ENCODE results near the gene ROBO2. TPM values are rescaled to one million over a fixed set of nuclear protein-coding genes. Genes with fewer than 3 reads are reported as not detected.

ROBO2 gene, protein sequence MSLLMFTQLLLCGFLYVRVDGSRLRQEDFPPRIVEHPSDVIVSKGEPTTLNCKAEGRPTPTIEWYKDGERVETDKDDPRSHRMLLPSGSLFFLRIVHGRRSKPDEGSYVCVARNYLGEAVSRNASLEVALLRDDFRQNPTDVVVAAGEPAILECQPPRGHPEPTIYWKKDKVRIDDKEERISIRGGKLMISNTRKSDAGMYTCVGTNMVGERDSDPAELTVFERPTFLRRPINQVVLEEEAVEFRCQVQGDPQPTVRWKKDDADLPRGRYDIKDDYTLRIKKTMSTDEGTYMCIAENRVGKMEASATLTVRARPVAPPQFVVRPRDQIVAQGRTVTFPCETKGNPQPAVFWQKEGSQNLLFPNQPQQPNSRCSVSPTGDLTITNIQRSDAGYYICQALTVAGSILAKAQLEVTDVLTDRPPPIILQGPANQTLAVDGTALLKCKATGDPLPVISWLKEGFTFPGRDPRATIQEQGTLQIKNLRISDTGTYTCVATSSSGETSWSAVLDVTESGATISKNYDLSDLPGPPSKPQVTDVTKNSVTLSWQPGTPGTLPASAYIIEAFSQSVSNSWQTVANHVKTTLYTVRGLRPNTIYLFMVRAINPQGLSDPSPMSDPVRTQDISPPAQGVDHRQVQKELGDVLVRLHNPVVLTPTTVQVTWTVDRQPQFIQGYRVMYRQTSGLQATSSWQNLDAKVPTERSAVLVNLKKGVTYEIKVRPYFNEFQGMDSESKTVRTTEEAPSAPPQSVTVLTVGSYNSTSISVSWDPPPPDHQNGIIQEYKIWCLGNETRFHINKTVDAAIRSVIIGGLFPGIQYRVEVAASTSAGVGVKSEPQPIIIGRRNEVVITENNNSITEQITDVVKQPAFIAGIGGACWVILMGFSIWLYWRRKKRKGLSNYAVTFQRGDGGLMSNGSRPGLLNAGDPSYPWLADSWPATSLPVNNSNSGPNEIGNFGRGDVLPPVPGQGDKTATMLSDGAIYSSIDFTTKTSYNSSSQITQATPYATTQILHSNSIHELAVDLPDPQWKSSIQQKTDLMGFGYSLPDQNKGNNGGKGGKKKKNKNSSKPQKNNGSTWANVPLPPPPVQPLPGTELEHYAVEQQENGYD (N-terminal part only)
- total RNA-seq, result 0.42 and 2.9 TPM in 2 replicates

DNA sequence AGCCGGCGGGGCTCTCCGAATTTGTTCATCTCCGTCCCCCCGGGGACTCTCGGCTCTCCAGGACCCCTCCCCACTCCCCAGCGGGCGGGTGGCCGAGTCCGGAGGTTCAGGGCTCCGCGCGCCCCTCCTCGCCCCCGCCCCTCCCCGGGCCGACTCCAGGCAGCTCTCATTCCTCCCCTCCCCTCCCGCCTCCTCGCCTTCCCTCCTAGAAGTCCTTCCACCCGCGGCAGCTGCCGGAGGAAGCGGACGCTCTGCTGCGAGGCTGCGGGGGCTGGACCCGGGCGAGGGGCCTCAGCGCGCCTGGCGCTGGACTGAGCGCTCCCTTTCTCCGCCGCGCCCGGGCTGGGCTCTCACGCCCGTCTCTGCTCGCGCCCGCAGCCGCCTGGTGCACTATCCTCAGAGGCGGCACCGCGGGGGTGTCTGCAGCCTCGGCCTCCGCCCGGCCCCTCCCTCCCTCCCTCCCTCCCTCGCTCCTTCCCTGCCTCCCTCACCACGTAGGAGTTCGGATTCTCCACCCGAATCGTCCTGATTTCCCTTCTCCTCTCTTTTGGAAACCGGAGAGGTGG, at the start of gene ROBO2:
TSS of gene ROBO2 (plus strand) at position 494 of the 566 bp plus-strand sequence. CDS start 687 bp downstream, outside the sequence.
- no peak for DNase-seq (ENCODE audit: low read depth, low spot score)

GRCh38 chr3:76990606-76991005, 49.3 kb upstream of the ROBO2 start:
- no peak for DNase-seq (ENCODE audit: low read depth, low spot score)

- DNase-seq (ENCODE audit: low read depth, low spot score), result no peak
Measured at GRCh38 chr3:76991165-76991564, 48.7 kb upstream of the ROBO2 start.

- no peak for DNase-seq (ENCODE audit: low read depth, low spot score)
Measured at GRCh38 chr3:76997733-76998132, 42.2 kb upstream of the ROBO2 start.

- DNase-seq (ENCODE audit: low read depth, low spot score), result no peak
Measured at GRCh38 chr3:76998555-76998954, 41.3 kb upstream of the ROBO2 start.

DNA sequence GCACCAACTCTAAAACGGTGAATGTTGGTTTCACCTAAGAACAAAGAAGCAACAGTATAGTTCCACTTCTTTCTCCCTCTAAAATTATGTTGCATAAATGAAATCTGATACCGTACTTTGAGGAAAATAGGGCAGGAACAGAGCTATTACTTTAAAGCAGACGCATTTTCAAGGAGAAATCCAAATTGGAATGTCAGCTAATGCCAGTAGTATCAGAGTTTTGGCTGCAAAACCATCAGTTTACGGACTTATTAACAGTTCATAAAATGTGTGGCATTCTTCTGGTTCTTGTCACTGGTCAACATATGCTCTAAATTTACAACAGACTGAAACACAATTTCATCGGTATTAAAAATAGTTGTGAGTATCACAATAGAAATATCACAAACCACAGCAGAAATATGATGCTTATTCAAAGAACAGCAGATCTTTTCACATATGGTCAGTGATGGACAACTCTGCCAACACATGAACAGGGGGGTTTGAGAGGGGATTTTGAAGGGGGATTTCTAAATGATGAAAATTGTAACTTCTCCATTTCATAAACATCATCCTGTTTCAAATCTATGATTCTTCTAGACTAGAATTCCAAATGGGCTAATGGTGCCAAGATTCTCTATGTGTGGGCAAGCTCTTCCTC, 38.7 kb upstream of the ROBO2 start:
- DNase-seq (ENCODE audit: low read depth, low spot score), result no peak

GRCh38 chr3:77014226-77014625, 25.7 kb upstream of the ROBO2 start:
- DNase-seq (ENCODE audit: low read depth, low spot score), result no peak

GRCh38 chr3:77025471-77025870, 14.4 kb upstream of the ROBO2 start:
- no peak for DNase-seq (ENCODE audit: low read depth, low spot score)

DNA sequence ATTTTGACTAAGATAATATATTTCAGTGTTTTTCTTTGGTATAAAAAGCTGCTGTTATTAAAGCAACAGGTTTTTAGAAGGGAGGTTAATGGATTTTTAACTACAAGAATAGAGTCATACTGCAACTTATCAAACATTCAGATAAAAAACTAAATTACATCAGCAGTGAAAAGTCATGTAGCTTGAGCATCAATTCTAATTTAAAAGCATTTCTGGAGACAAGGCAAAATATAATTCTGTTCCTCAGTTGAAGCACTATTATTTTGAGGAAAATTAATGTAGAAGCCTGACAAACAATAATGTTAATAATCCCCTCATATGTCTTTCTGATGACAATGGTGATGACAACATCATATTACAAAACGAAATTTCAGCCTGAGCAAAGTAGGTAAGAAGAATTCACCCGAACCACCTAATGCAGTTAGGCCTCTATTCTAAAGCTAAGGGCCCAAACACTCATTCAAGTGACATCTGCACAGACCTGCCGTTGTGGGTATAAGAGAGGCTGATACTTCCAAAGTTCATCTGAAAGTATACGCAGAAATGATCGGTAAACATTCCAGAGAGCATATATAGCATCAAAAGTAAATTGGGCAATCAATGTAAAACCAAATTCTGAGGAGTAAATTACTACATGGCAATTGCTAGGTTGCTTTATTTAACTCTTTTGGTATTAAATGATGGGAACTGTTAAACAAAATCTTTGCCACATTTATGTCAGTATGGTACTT, 12.8 kb upstream of the ROBO2 start:
- DNase-seq (ENCODE audit: low read depth, low spot score), result no peak

- no peak for DNase-seq (ENCODE audit: low read depth, low spot score)
Measured at GRCh38 chr3:77028005-77028404, 11.9 kb upstream of the ROBO2 start.

DNA sequence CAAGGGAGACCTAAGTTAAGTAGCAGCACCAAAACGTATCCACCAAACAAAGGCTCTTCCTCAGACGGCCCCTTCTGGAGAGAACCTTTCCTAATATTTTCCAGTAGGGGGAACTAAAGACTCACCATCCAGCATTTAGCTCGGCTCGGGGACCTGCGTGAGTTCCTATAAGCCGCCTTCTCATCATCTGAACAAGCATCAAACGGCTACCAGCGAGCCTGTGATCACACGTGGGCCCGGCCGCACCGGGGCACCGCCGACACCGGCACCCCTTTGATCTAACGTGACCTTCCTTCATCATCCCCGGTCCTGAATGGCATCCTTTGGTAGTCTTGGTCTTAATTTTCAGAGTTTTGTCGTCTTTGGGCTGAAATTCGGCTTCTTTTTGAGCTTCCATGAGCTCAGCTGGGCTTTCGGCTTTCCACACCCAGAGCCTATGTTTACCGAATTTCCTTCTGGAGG, 1.4 kb upstream of the ROBO2 start:
- DNase-seq (ENCODE audit: low read depth, low spot score), result peak; percentile 53

- DNase-seq (ENCODE audit: low read depth, low spot score), result no peak
Measured at GRCh38 chr3:77038930-77039605, 831 bp upstream of the ROBO2 start.

GRCh38 chr3:77040216-77040615, 317 bp downstream of the ROBO2 start:
- DNase-seq (ENCODE audit: low read depth, low spot score), result no peak

GRCh38 chr3:77040926-77041722, 1.2 kb downstream of the ROBO2 start:
- DNase-seq (ENCODE audit: low read depth, low spot score), result no peak

DNA sequence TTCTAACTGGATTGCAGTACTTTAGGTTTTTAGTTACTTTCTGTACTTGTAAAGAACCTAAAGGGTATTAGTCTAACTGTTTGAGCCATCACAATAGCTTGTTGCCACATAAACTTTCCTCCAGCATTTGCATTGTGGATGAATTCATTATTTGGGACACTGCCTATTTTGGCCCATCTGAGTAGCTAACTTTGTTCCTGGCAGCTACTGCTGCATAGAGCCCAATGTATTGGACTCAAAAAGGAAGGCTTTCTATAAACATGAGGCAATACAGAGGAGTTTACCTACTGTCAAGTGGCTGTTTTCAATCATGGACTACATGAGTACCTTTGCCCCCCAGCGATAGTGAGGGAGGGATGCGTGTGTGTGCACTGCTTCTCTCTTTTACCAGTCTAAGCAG, 1.9 kb downstream of the ROBO2 start:
- no peak for DNase-seq (ENCODE audit: low read depth, low spot score)

DNA sequence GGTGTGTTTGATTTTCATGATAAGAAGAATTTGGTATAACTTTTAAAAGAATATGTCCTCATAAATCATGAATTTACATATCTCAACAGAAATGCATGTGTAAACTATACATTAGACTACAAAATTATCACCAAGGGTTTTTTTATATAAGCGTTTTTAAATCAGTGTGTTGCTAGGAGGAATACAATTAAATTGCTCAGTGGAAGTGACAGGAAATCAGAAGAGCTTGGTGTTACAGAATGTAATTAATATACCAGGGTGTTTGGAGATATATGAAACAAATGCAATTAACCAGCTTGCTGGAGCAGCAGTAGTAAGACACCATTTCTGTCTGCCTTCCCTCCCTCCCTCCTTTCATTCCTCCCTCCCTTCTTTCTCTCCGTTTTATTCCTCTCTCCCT, 2.4 kb downstream of the ROBO2 start:
- DNase-seq (ENCODE audit: low read depth, low spot score), result no peak

DNA sequence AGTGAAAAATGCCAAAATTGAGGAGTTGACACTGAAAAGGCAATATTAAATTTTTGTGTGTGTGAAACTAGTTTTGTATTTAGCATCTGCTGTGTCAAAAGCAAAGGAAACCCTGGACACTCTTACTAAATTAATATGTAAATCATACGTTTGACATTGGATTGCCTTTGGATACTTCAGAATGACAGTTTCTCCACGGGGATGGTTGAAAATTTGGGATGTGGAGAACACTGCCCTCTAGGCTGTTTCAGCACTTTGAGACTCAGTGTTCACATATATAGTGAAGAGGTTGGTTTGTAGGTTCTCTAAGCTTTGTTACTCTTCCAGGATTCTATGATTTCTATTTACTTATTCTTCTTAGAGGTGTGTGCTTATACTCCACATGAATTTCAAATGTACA, 3.0 kb downstream of the ROBO2 start:
- DNase-seq (ENCODE audit: low read depth, low spot score), result no peak

DNA sequence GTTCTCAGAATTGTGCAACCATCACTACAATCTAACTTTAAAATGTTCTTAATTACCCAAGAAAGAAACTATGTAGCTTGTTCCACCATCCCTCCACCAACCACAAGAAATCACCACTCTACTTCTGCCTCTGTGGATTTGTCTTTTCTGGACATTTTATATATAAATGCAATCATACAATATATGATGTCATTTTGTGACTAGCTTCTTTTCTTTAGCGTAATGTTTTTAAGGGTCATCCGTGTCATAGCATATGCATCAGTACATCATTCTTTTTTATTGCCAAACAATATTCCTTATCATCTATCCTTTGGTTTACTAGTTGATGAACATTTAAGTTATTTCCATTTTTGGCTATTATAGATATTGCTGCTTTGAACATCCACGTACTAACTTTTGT, 5.8 kb downstream of the ROBO2 start:
- DNase-seq (ENCODE audit: low read depth, low spot score), result no peak

DNA sequence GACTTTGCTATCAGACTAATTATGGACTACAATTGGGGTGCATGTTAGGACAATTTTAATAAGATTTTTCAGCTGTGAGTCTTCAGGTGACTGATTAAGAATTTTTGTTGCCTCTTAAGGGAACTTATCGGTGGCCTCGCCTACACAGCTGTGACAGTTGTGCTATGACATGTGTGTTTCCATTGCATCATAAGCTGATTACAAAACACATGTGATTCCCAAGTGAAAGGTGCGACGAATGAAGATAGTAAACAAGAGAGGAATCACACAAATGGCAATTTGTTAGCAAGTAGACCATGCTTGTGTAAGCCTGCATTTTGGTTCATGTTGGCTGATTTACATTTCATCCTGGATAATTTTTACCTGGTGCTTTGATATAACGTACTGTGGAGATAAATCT, 8.3 kb downstream of the ROBO2 start:
- no peak for DNase-seq (ENCODE audit: low read depth, low spot score)

Data from pulmonary artery endothelial cell (primary cell).